Ammon's horn (tissue), 1 donor: ENCODE results near the gene WNT7A.

Source experiments
- DNase-seq: peaks from one replicate; pipeline ENCODE4 v3.0.0-alpha.2; 2016; ENCODE audit warnings: low spot score

WNT7A gene

DNA sequence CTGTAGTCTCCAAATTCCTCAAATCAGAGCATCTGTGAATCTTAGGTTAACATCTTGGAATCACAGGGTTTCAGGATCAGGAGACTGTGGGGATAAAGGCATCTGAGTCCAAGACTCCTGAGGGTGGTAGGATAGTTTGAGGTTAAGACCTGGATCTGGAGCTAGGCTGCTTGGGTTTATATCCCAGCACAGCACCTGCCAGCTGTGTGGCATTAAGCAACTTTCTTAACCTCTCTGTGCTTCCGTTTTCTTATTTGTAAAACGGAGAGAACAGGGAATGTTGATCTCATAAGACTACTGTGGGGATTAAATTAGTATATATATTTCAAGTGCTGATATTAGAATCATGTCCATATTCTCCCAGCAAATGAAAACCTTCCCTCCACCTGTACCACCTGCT, 33.6 kb downstream of the WNT7A start:
- no peak for DNase-seq

DNA sequence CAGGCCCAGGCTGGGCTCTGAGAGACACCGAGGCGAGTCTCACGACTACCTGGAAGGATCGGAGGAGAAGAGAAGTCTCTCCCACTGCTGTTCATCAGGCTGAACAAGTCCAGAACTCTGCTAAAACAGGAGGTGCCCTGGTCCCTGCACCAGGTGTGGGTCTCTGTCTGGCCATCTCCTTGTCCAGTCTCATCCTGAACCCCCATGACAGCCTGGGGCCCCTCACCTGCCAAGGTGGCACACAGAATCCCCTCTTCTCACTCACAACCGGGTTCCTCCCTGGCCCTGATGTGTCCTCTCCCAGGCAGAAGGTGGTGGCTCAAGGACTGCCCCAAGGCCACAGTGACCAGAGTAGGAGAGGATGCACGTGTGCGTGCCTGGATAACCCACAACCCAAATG, 34.1 kb downstream of the WNT7A start:
- no peak for DNase-seq

DNA sequence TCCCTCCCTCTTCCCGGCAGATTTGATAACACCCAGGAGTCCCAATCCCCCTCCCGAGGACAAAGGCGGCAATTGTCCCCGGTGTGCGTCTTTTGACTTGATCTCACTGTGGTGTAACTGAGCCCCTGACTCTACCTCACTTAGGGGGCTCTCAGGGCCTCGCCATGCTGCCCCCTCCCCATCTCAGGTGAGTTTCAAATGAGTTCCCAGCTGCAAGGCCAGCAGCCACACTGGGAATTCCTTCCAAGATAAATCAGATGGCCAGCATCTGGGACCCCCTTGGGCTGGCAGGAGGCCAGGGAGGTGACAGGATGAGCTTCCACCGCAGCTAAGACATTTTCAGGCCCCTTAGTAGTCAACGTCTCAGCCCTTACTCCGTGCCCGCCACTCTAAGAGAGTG, 35.0 kb downstream of the WNT7A start:
- DNase-seq: no peak

DNA sequence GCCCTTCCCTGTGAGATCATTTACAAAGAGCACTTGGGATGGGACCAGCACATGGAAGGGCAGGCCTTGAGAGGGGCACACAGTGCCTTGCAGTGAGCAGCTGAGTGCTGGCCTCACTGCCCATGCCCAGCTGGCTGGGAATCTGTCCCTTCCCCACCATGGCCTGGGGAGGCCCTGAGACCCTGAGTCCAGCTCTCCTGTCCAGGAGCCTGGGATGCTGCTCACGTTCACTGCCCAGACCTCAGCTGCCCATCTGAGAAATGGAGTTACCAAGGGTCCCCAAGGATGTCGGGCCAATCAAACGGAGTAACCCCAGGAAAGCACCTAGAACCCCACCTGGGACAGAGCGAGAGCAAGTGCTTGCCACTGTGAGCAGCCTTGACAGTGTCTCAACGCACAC, 35.6 kb downstream of the WNT7A start:
- DNase-seq: no peak

DNA sequence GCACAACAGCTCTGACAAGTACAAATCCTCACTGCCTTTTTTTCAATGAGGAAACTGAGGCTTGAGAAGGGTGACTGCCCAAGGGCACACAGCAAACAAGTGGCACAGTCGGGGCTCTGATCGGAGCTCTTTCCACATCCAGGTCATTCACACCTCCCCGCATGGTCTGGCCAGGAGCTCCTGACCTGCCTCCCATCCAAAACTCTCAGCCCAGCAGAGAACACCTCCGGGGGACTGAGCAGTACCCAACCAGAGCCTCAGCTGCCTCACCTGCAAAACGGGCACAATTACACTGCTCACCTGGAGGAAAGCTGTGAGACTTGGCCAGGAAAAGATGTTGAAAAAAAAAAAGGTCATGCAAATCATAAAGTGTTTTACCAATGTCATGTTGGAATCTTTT, 36.5 kb downstream of the WNT7A start:
- DNase-seq: no peak

DNA sequence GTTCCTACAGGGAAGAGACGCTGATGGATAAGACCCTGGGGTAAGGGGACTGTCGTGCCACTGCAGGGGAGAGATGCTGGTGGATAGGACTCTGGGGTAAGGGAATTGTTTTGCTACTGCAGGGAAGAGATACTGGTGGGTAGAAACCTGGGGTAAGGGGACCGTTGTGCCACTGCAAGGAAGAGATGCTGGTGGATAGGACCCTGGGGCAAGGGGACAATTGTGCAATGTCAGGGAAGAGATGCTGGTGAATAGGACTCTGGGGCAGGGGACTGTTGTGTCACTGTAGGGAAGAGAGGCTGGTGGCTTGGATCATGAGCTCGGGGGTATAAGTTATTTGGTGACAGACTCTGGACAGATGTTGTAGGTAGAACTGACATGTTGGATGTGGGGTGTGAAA, 37.6 kb downstream of the WNT7A start:
- no peak for DNase-seq

DNA sequence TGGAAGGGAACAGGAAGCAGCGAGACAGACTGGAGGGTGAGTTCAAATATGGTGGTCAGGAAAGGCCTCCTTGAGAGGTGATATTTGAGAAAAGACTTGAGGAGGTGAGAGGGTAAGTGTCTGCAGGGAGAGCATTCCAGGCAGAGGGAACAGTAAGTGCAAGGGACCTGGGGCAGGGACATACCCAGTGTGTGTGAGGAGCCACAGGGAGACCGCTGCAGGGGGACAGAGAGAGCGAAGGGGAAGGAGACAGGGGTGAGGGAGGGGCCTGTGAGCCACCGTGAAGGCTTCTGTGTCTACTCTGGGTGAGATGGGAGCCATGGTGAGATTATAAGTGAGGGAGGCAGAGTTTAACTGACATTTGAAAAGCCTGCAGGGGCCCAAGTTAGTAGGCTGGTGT, 38.0 kb downstream of the WNT7A start:
- no peak for DNase-seq

DNA sequence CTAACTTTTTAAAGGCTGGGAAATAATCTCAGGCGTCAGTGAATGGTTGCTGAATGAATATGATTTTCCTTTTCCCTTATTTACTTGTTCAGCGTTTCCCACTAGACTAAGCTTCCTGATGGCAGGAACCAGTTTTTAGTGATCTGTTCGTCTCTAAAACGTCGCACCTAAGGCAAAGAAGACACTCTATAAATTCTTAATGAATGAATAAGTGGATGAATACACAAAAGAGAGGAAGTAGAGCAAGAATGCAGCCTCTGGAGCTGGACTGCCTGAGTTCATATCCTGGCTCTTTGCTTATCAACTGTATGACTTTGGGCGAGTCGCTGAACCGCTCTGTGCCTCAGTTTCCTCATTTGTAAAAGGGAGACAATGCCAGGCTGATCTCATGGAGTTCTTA, 38.7 kb downstream of the WNT7A start:
- DNase-seq: no peak

DNA sequence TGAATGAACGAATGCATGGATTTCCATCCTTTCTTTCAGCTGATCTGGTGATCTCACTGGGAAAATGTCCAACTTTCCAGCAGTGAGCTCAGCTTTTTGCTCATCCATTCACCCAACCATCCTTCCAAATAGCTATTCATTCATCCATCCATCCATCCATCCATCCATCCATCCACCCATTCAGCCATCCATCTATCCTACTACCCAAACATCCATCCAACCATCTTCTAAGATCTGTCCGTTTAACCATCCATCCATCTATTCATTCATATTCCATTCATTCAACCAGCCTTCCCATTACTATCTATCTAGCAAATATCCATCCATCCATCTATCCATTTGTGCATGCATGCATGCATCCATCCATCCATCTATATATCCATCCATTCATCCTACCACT, 39.4 kb downstream of the WNT7A start:
- no peak for DNase-seq

DNA sequence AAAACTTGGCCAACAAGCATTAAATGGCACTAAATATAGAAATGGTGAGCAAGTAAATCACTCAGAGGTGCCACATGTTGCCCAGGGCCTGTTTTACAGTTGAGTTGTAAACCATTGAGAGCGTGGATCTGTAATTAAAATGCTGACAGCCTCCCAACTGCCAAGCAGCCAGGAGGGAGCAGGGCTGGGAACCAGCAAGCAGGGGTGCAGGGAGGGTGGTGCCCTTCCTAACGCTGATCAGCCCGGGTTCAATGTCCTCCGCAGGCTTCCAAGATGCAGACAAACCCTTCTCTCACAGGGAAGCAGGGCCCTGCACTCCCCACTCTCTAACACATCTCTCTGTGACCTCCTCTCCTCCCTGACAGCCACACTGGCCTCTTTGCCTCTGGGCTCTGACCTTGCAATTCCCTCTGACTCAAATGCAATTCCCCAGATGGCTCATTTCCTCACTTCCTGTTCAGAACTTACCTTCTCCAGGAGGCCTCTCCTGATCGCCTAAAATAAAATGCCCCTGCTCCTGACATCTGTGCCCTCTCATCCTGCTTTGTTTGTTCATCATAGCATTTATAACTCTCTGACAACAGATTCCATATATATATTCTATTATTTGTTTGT, 40.0 kb downstream of the WNT7A start:
- DNase-seq: peak; percentile 22

DNA sequence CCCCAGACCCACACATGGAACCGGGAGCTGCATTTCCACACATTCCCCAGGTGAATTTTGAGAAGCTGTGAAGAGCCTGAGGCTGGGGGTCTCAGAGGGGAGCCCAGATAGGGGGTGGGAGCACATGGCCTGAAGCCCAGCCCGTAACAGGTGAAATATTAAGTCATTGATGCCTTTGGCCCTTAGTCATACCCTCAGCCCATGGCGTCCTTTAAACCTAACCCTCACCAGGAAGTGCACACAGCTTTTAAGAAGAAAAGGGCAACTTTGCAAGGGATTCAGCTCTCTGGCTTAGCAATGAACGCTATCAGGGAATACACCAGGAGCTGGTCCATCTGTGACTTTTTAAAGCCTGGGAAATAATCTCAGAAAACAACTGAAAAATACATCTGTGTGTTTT, 40.6 kb downstream of the WNT7A start:
- DNase-seq: no peak

DNA sequence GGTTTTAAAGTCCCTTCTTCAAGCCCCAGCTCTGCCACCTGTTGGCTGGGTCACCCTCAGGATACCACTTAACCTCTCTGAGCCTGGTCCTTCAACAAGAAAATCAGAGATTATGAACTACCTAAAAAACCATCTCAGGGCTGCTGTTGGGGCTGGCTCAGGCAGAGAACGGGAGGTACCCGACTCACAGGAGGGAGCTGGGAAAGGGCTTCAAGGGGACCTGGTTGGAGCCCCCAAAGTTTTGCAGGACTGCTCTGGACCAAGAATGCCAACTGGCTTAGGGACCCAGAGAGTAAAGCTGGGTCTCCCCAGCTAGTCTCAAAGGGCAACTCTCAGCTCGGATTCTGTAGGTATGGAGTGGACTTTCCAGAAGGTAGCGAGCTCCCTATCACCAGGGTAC, 41.5 kb downstream of the WNT7A start:
- DNase-seq: no peak

DNA sequence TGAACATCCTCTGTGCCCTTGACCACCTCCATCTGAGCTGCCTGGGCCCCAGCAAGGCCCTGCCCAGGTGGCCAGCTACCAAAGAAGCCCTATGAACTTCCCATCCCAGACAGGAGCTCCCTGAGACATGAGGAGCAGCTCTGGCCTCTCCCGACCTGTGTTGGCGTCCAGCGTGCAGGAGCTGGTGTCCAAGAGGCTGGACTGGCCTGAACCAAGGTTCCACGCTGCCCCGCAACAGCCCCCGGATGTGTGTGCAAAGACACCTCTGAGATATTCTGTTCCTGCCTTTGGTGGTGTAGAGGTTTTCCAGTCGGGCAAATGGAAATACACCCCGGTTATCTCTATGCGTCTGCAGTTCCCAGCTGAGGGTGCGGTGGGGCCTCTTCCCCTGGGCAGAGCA, 42.1 kb downstream of the WNT7A start:
- DNase-seq: no peak

DNA sequence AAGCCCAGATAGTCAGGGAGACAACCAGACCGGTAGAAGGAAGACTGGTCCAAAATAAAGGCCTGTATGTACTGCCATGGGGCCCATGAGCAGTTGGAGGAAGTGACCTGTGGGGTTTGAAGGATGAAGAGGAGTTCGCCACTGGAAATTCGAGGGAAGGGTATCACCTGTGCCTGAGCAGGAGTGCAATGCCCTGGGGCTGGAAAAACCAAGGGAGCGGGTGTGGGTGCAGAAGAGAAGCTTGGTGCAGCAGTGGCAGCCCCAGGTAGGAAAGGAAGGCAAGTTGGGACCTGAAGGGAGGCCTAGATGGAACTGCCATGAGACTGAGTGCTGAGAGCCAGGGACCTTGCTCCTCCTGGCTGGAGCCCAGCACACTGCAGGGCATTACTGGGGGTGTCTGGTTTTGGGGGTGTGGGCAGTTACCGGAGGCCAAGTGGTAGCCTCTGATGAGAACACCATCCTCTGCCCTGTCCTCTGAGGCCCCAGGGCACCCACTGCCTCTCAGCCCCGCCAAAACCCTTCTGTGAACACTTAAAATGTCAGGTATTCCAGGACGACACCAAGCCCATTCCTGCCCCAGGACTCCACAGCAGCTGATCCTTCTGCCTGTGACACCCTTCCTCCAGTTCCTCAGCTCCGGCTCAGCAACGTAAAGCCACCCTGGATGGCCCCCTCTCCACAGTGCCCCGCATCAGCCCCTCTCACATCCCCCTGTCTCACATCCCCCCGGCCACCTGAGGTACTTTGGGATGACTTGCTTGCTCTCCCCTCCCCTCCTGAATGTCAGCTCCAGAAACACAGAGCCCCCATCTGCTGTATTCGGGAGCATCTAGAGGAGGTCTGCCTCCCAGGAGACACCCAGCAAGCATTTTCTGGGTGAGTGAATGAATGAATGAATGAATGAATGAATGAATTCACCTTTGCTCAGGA, 42.9 kb downstream of the WNT7A start:
- no peak for DNase-seq

DNA sequence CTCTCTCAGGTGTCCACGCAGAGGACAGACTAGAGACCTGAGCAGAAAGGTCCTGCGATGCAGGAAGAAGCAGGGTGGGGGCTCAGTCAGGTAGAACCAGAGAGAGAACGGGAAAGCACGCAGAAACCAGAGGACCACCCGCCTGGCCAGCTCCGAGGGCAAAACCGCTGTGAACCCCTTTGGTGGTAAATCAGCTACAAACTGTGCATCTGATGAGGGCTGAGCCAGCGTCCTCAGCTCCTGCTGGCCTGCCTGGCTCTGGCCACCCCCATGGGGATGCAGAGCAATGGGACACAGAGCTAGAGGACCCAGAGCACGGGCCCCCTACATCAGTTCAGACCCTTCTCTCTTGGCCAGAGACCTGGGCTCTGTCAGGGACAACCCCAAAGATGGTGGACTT, 44.6 kb downstream of the WNT7A start:
- DNase-seq: no peak

DNA sequence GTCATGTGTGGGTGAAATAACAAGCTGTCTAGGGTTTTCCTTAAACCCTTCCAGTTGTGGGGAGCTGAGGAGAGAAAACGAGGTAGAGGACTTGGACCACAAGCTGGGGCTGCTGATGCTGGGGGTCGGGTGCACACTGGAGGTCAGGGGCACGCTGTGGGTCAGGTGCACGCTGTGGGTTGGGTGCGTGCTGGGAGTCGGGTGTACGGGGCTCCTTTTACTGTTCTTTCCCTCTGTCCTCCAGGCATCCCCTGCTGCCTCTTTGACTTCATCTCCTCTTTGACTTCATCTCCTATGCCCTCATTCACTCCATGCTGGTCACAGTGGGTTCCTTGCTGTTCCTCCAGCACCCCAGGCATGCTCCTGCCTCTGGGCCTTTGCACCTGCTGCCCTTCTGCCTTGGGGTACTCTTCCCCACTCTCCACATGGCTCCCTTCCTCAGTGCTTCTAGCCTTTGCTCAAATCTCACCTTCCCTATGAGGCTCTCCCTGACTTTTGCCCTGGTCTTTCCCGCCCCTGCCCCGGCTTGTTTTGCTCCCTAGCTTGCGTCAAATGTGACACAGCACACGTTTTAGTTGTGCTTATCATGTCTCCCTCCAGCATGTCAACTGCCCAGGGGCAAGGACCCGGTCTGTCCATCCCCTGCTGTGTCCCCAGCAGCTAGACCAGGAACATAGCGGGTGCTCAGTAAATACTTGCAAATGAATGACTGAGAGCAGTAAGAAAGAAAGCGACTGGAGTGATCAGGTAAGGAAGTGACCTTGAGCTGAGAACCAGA, 45.4 kb downstream of the WNT7A start:
- DNase-seq: no peak

DNA sequence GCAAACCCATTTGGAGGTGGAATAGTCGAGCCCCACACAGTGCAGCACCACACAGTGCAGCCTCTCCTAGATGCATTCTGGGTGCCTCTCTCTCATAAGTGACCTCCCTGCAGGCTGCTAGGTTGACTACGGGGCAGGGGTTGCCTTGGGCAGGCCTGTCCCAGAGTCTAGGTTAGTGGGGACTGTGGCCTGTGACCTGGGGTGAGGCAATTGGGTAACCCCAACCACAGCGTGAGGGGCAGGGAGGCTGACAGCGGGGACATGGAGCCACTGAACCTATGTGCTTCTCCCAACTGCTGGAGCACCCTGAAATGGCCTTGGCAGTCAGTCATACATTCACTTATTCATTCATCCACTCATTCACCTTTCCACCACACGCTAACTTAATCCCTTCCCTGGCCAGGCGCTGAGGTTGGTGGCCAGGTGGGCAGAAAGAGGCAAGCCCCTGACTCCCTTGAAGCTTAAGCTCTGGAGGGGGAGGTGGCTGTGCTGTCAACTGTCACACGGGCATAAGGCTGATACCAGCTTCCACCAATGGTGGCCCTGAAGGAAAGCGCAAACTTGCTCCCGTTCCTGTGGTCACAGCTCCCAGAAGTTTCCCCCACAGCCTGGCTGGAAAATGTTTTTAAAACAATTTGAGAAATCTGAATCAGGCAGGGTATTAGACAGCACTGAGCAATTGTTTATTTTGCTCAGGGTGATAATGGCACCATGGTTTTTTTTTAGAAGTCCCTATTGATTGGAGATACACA, 46.2 kb downstream of the WNT7A start:
- DNase-seq: no peak

DNA sequence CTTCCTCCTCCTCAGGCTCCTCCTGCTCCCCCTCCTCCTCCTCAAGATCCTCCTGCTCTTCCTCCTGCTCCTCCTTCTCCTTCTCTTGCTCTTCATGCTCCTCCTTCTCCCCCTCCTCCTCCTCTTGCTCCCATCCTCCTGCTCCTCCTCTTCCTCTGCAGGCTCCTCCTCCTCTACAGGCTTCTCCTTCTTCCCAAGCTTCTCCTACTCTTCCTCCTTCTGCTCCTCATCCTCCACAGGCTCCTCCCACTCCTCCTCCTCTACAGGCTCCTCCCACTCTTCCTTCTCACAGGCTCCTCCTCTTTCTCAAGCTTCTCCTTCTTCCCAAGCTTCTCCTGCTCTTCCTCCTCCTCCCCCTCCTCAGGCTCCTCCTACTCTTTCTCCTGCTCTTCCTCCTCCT, 47.7 kb downstream of the WNT7A start:
- no peak for DNase-seq

DNA sequence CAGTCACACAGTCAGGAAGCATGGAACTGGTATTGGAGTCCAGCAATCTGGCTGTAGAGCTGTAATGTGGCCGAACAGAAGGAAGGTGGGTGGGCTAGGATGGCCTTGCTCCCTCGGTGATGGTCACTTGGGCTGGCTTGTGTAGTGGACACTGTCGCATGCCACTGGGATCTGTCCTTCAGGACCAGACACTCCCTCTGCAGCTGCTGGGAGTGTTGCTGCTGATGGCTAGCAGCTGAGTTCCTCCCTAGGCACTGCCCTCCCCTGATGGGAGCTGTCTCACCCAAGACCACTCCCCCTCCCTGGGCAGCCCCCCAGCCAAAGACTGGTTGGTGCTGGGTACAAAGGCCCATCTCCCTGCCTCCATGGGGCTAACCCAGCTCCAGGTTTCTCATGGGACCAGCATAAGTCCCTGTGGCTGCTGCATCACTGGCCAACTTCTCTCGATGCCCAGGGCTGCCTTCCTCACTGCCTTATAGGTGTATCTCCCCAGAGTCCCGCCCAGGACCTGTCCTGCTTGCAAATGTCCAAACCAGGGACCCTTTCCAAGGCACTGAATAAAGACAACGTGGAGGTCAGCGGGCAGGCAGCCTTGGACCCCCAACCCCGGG, 48.4 kb downstream of the WNT7A start:
- no peak for DNase-seq

DNA sequence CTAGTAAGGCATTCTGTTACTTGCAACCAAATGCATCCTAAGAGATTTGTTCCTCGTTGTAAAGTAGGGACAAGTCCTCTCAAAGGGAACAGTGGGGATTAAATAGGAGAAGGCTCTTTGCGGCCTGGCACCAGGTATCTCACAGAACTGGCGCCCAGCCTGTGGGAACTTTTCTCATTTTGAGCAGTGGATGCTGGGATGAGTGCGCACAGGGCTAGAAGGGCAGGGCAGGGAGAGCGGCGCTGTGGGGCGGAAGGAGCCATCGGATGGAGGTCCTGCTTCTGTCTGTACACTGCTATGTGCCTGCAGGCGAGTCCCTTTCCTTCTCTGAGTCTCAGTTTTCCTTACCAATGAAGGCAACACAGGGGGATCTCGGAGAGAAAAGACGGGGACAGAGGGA, 50.6 kb downstream of the WNT7A start:
- no peak for DNase-seq

DNA sequence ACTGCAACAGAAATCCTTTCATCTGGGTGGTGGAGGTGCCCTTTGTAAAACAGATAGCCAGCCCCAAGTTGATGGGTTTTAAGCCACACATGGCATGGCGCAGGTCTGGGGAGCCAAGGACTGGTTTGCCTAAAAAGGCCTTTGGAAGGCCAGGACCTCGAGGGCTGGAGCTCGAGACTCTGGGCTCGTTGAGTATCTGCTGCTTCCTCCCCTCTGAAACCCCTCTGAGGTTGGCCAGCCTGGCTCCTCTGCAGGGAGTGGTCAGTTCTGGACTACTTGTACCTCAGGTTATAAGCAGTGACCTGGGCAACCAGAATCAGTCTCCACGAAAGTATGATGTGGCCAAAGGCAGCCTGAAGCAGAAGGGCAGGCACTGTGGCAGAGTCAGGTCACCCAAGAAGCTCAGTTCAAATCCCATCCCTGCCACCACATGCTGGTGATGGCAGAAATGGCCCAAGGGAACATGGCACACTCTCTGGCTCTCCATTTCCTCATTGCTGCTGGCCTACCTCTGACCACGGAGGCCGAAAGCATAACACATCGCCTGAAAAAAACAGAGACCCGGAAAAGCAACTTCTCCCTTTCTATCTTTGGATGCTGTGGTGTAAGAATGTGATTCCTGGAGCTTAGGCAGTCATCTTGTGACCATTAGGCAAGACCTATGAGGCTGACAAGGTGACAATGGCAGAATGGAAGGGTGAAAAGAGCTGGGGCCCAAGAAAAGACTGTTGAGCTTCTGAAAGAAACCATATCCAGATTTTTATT, 51.2 kb downstream of the WNT7A start:
- DNase-seq: no peak
